ENCODE measurements around the gene NRM. TPM values are rescaled to one million over a fixed set of nuclear protein-coding genes. Genes with fewer than 3 reads are reported as not detected.

Gene NRM
- polyA plus RNA-seq (2012; ENCODE audit: insufficient read depth, insufficient read length, low read depth): 58.5 TPM

GRCh38 chr6:30690403-30691207 is at the start of gene NRM:
NRM (minus strand) TSS chr6:30690984; CDS start chr6:30690974, 10 bp downstream.
- no peak for TF ChIP-seq CTCF (IDR thresholded peaks at IDR 0.05; ENCODE audit: low read depth, low read length)
- Histone ChIP-seq H3K9me3 (no peaks in the 10 kb centered on the region), H3K36me3 (peaks cover 5% of the 10 kb centered on the region), H3K4me3 (ENCODE audit: low read depth, low read length) (peak within 1 kb of the TSS; percentile 95), H3K27me3 (no peaks in the 10 kb centered on the region), H3K4me1 (peaks cover 5% of the 10 kb centered on the region; the same call in 1 of the 2 replicates)
- peak; percentile 95 for DNase-seq

GRCh38 chr6:30740540-30740870 is 49.7 kb upstream of the NRM start:
- peaks cover 40% of the 10 kb centered on the region for H3K36me3 ChIP-seq
- no peak overlapping the region for H3K4me3 ChIP-seq (ENCODE audit: low read depth, low read length)
- no peak for TF ChIP-seq CTCF (IDR thresholded peaks at IDR 0.05; ENCODE audit: low read depth, low read length)
- DNase-seq: no peak
- no peaks in the 10 kb centered on the region for H3K27me3 ChIP-seq
- no peaks in the 10 kb centered on the region for H3K9me3 ChIP-seq
- H3K4me1 ChIP-seq: peaks cover 5% of the 10 kb centered on the region; the same call in 1 of the 2 replicates

- Histone ChIP-seq H3K9me3 (no peaks in the 10 kb centered on the region), H3K4me3 (ENCODE audit: low read depth, low read length) (no peak overlapping the region), H3K4me1 (peaks cover 5% of the 10 kb centered on the region; the same call in 1 of the 2 replicates), H3K27me3 (no peaks in the 10 kb centered on the region), H3K36me3 (peaks cover 47% of the 10 kb centered on the region)
- no peak for TF ChIP-seq CTCF (IDR thresholded peaks at IDR 0.05; ENCODE audit: low read depth, low read length)
- DNase-seq: no peak
Measured at GRCh38 chr6:30738532-30738931, 47.7 kb upstream of the NRM start.

GRCh38 chr6:30735668-30736314 is 45.0 kb upstream of the NRM start:
- no peak for DNase-seq
- Histone ChIP-seq H3K9me3 (no peaks in the 10 kb centered on the region), H3K4me1 (no peaks in the 10 kb centered on the region), H3K27me3 (no peaks in the 10 kb centered on the region), H3K4me3 (ENCODE audit: low read depth, low read length) (no peak overlapping the region), H3K36me3 (peaks cover 53% of the 10 kb centered on the region)
- TF ChIP-seq CTCF (IDR thresholded peaks at IDR 0.05; ENCODE audit: low read depth, low read length): no peak

- DNase-seq: no peak
- H3K36me3 ChIP-seq: peaks cover 51% of the 10 kb centered on the region
- H3K27me3 ChIP-seq: no peaks in the 10 kb centered on the region
- TF ChIP-seq CTCF (IDR thresholded peaks at IDR 0.05; ENCODE audit: low read depth, low read length): no peak
- peaks cover 7% of the 10 kb centered on the region; the same call in 1 of the 2 replicates for H3K4me1 ChIP-seq
- H3K9me3 ChIP-seq: no peaks in the 10 kb centered on the region
- H3K4me3 ChIP-seq (ENCODE audit: low read depth, low read length): no peak overlapping the region
Measured at GRCh38 chr6:30732237-30732943, 41.6 kb upstream of the NRM start.
